ENCODE data around the gene SUV39H2.

Gene SUV39H2

GRCh38 chr10:14878266-14879123, at the start of gene SUV39H2:
SUV39H2 (plus strand) TSS chr10:14878866; CDS start chr10:14878889, 23 bp downstream.
- peak within 1 kb of the TSS; percentile 95 for H3K27ac ChIP-seq
- no peak for TF ChIP-seq CTCF (IDR thresholded peaks at IDR 0.05)
- no peak for TF ChIP-seq ZFX (IDR thresholded peaks at IDR 0.05; ENCODE audit: borderline replicate concordance)

- TF ChIP-seq CTCF (IDR thresholded peaks at IDR 0.05) (no peak), ZFX (IDR thresholded peaks at IDR 0.05; ENCODE audit: borderline replicate concordance) (no peak)
- no peak overlapping the region for H3K27ac ChIP-seq
Observed at GRCh38 chr10:14833106-14833505, 45.6 kb upstream of the SUV39H2 start.

GRCh38 chr10:14836208-14836607, 42.5 kb upstream of the SUV39H2 start:
- TF ChIP-seq CTCF (IDR thresholded peaks at IDR 0.05) = no peak
- no peak for TF ChIP-seq ZFX (IDR thresholded peaks at IDR 0.05; ENCODE audit: borderline replicate concordance)
- H3K27ac ChIP-seq = no peak overlapping the region

- no peak for TF ChIP-seq ZFX (IDR thresholded peaks at IDR 0.05; ENCODE audit: borderline replicate concordance)
- no peak for TF ChIP-seq CTCF (IDR thresholded peaks at IDR 0.05)
- peak overlapping the region; percentile 74 for H3K27ac ChIP-seq
Observed at GRCh38 chr10:14837003-14837756, 41.5 kb upstream of the SUV39H2 start.

- H3K27ac ChIP-seq = peak within 1 kb of the TSS; percentile 74
- TF ChIP-seq ZFX (IDR thresholded peaks at IDR 0.05; ENCODE audit: borderline replicate concordance) (no peak), CTCF (IDR thresholded peaks at IDR 0.05) (no peak)
Observed at GRCh38 chr10:14837757-14838581, 40.7 kb upstream of the SUV39H2 start, which contains the start of the genes CDNF, HSPA14 and MSANTD7. CDNF (minus strand) TSS chr10:14838037; CDS start chr10:14837946, 91 bp downstream. HSPA14 (plus strand) TSS chr10:14838306; CDS start chr10:14838403, 97 bp downstream. MSANTD7 (plus strand) TSS chr10:14838306; CDS start chr10:14842285, 3,979 bp downstream.

GRCh38 chr10:14838582-14839304, 39.9 kb upstream of the SUV39H2 start:
- H3K27ac ChIP-seq = peak overlapping the region; percentile 74
- TF ChIP-seq CTCF (IDR thresholded peaks at IDR 0.05) = no peak
- TF ChIP-seq ZFX (IDR thresholded peaks at IDR 0.05; ENCODE audit: borderline replicate concordance) = no peak

Data from 22Rv1 (cell line).